K562 (cell line): ENCODE results near the gene SMIM10L1. TPM values are rescaled to one million over a fixed set of nuclear protein-coding genes. Genes with fewer than 3 reads are reported as not detected.

ENCODE experiments used
- BACH1 ChIP-seq: fragments of 200-800 bp; sonication (Bioruptor generic); IDR thresholded peaks from 2 replicates; pipeline ENCODE4 v1.6.1; 2016; ENCODE audit warnings: missing genetic modification characterization, missing compliant biosample characterization
- BHLHE40 ChIP-seq: IDR thresholded peaks from 2 replicates; pipeline ENCODE4 v1.6.1; 2011; ENCODE audit warnings: low read length, improper control_type of control experiment
- C11orf30 ChIP-seq: fragments of 450-650 bp; IDR thresholded peaks from 2 replicates; pipeline ENCODE4 v1.6.1; 2016; ENCODE audit warnings: low read depth, mild to moderate bottlenecking
- CREBBP ChIP-seq: IDR thresholded peaks from one replicate; pipeline ENCODE4 v1.6.1; 2012; ENCODE audit warnings: low read depth, mild to moderate bottlenecking, control low read depth, inconsistent platforms, low read length
- E2F8 ChIP-seq: fragments of 450-650 bp; IDR thresholded peaks from 2 replicates; pipeline ENCODE4 v1.7.1; 2018; ENCODE audit warnings: mild to moderate bottlenecking, low read depth; ENCODE audit not compliant: partially characterized antibody
- KLF10 ChIP-seq: fragments of 250-450 bp; sonication (Bioruptor Pico); IDR thresholded peaks from 2 replicates; pipeline ENCODE4 v1.6.1; 2021; ENCODE audit warnings: matching md5 sums
- MTA2 ChIP-seq: fragments of 450-650 bp; IDR thresholded peaks from 2 replicates; pipeline ENCODE4 v1.6.1; 2016; ENCODE audit warnings: low read depth
- POLR2G ChIP-seq: fragments of 200-400 bp; formaldehyde crosslinking; IDR thresholded peaks from 2 replicates; pipeline ENCODE4 v1.6.1; 2017; ENCODE audit warnings: low read depth, mild to moderate bottlenecking, antibody characterized with exemption, low read length, moderate library complexity
- PRMT5 ChIP-seq: sonication (generic); formaldehyde crosslinking; IDR thresholded peaks from 2 replicates; pipeline ENCODE4 v1.5.0; 2020; ENCODE audit warnings: missing genetic modification reagents
- SRF ChIP-seq, 2 experiments: fragments of 250-450, 450-650 bp in 1 of 2; sonication (Bioruptor Pico) in 1 of 2; sonication (generic) in 1 of 2; formaldehyde crosslinking; IDR thresholded peaks; 2 replicates each; pipeline versions ENCODE4 v1.5.0 to v1.5.1; 2020 to 2022; ENCODE audit warnings: mild to moderate bottlenecking in 1 of 2, missing genetic modification reagents in 1 of 2
- ZBTB33 ChIP-seq: sonication (generic); formaldehyde crosslinking; IDR thresholded peaks from 2 replicates; pipeline ENCODE4 v1.8.1; 2023; ENCODE audit warnings: mild to moderate bottlenecking, missing genetic modification reagents
- ZBTB9 ChIP-seq: fragments of 450-650 bp; formaldehyde crosslinking; IDR thresholded peaks from 2 replicates; pipeline ENCODE4 v1.4.0; 2020; ENCODE audit warnings: mild to moderate bottlenecking, moderate library complexity
- ZNF239 ChIP-seq: fragments of 250-450 bp; sonication (Bioruptor Pico); IDR thresholded peaks from 2 replicates; pipeline ENCODE4 v1.4.0; 2020; ENCODE audit warnings: mild to moderate bottlenecking
- ZNF445 ChIP-seq: fragments of 250-450 bp; sonication (Bioruptor Pico); IDR thresholded peaks from 2 replicates; pipeline ENCODE4 v1.4.0; 2020; ENCODE audit warnings: low read depth, mild to moderate bottlenecking, moderate library complexity
- ZNF696 ChIP-seq: fragments of 250-450 bp; sonication (Bioruptor Pico); conservative IDR thresholded peaks from 2 replicates; pipeline ENCODE4 v1.4.0; 2020; ENCODE audit warnings: mild to moderate bottlenecking, moderate library complexity
- polyA plus RNA-seq, 8 experiments: library from polyadenylated mRNA; depleted of rRNA in 4 of 8; stranded (reverse) in 5 of 8; unstranded in 3 of 8; fragments of >200 nt; fragmentation: Nextera tagmentation in 2 of 8; fragmentation: Illumina TruSeq in 1 of 8; extraction: Ambion mirVana in 2 of 8; extraction: Trizol in 1 of 8; gene quantifications; 2 replicates each; pipeline versions ENCODE4 v1.2.1 to v1.2.3, GENCODE V29; 2011 to 2014; ENCODE audit warnings: inconsistent platforms in 1 of 8, missing spikeins in 1 of 8
- total RNA-seq, 7 experiments: library from RNA; depleted of rRNA in 6 of 7; stranded (reverse); fragments of >200 nt in 6 of 7; fragmentation: Illumina TruSeq in 2 of 7; extraction: Trizol in 2 of 7; gene quantifications; 2 replicates each; pipeline versions ENCODE4 v1.2.1 to v1.2.3, GENCODE V29; 2011 to 2021; ENCODE audit warnings: low replicate concordance in 1 of 7
- TF ChIP-seq, protein P1 (sequence below): fragments of 450-650 bp; IDR thresholded peaks from 2 replicates; pipeline ENCODE4 v1.6.1; 2016; ENCODE audit warnings: low read depth, mild to moderate bottlenecking, moderate library complexity
- TF ChIP-seq, protein P2 (sequence below): sonication (generic); formaldehyde crosslinking; IDR thresholded peaks from 2 replicates; pipeline ENCODE4 v1.8.1; 2023; ENCODE audit warnings: mild to moderate bottlenecking, missing genetic modification reagents

SMIM10L1 gene
- total and polyA plus RNA-seq, 9 of the 15 experiments (the other 6 are each of a cell fraction or from before 2014, with no cell fraction given): 3.0 to 12.1 (median 9.0) TPM

GRCh38 chr12:11171145-11171968 is at the start of gene SMIM10L1 (continued):
- no peak for TF ChIP-seq BACH1 (tag)
- TF ChIP-seq SRF (CRISPR knock-in tag; IDR thresholded peaks at IDR 0.05): no peak
- TF ChIP-seq ZBTB33 (CRISPR knock-in tag): no peak
- no peak for TF ChIP-seq BHLHE40
- TF ChIP-seq ZBTB9 (CRISPR knock-in tag): no peak
- no peak for TF ChIP-seq ZNF239
- TF ChIP-seq ZNF445 (CRISPR knock-in tag): no peak
- TF ChIP-seq C11orf30: peak; percentile 52
- no peak for TF ChIP-seq ZNF696 (CRISPR knock-in tag)
- TF ChIP-seq, protein P1, sequence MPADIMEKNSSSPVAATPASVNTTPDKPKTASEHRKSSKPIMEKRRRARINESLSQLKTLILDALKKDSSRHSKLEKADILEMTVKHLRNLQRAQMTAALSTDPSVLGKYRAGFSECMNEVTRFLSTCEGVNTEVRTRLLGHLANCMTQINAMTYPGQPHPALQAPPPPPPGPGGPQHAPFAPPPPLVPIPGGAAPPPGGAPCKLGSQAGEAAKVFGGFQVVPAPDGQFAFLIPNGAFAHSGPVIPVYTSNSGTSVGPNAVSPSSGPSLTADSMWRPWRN: no peak
- TF ChIP-seq PRMT5 (CRISPR knock-in tag): no peak
- no peak for TF ChIP-seq CREBBP
- no peak for TF ChIP-seq E2F8
- no peak for TF ChIP-seq KLF10 (CRISPR knock-in tag)
- peak; percentile 93 for TF ChIP-seq POLR2G
- no peak for TF ChIP-seq MTA2
- TF ChIP-seq, protein P2, sequence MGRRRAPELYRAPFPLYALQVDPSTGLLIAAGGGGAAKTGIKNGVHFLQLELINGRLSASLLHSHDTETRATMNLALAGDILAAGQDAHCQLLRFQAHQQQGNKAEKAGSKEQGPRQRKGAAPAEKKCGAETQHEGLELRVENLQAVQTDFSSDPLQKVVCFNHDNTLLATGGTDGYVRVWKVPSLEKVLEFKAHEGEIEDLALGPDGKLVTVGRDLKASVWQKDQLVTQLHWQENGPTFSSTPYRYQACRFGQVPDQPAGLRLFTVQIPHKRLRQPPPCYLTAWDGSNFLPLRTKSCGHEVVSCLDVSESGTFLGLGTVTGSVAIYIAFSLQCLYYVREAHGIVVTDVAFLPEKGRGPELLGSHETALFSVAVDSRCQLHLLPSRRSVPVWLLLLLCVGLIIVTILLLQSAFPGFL: no peak
